CD4-positive, CD25-positive, alpha-beta regulatory T cell (primary cell): ENCODE results near the gene IL21. TPM values are rescaled to one million over a fixed set of nuclear protein-coding genes. Genes with fewer than 3 reads are reported as not detected.

ENCODE experiments used
- ATAC-seq, 2 donors: fragments of 150-1000 bp; cut with Tn5 transposase; one replicate each; pipeline ENCODE4 v1.10.0; 2021; ENCODE audit warnings: low read depth in 2 of 2, moderate number of reproducible peaks in 2 of 2, moderate library complexity in 1 of 2
- DNase-seq, 3 donors: peaks; one replicate each; pipeline versions ENCODE4 v3.0.0 to v3.0.0-alpha.2; 2012 to 2022; ENCODE audit warnings: mixed read lengths in 1 of 3
- H3K27ac ChIP-seq: one replicate; pipeline ENCODE4 v1.7.0; 2013; ENCODE audit warnings: mild to moderate bottlenecking, low read length; ENCODE audit not compliant: insufficient read depth, poor library complexity, severe bottlenecking
- H3K27me3 ChIP-seq: one replicate; pipeline ENCODE4 v1.7.0; 2013; ENCODE audit warnings: low read length; ENCODE audit not compliant: control insufficient read depth, insufficient read depth
- H3K36me3 ChIP-seq: one replicate; pipeline ENCODE4 v1.7.0; 2013; ENCODE audit warnings: mild to moderate bottlenecking, low read length, moderate library complexity; ENCODE audit not compliant: control insufficient read depth, insufficient read depth
- H3K4me1 ChIP-seq: 2 replicates; pipeline ENCODE4 v1.7.0; 2013; ENCODE audit warnings: mild to moderate bottlenecking, low read length; ENCODE audit not compliant: insufficient read depth, control insufficient read depth, poor library complexity, severe bottlenecking
- H3K4me3 ChIP-seq: one replicate; pipeline ENCODE4 v1.7.0; 2013; ENCODE audit warnings: low read depth, mild to moderate bottlenecking, low read length, moderate library complexity
- H3K9me3 ChIP-seq, 2 experiments: 1 replicate in 1 of 2; 2 replicates in 1 of 2; pipeline ENCODE4 v1.7.0; 2013; ENCODE audit warnings: low read length in 2 of 2, mild to moderate bottlenecking in 1 of 2, moderate library complexity in 1 of 2; ENCODE audit not compliant: control insufficient read depth in 2 of 2
- H3K27ac Mint-ChIP-seq, 3 donors: one replicate each; pipeline ENCODE4 v1.8.0; 2020 to 2022; ENCODE audit warnings: mild to moderate bottlenecking in 3 of 3, mixed read lengths in 3 of 3, moderate library complexity in 2 of 3
- H3K27me3 Mint-ChIP-seq: one replicate; pipeline ENCODE4 v1.8.0; 2022; ENCODE audit warnings: mild to moderate bottlenecking, mixed read lengths
- H3K36me3 Mint-ChIP-seq: one replicate; pipeline ENCODE4 v1.8.0; 2020; ENCODE audit warnings: mixed read lengths
- H3K4me1 Mint-ChIP-seq, 4 donors: one replicate each; pipeline ENCODE4 v1.8.0; 2020 to 2022; ENCODE audit warnings: mixed read lengths in 4 of 4, mild to moderate bottlenecking in 1 of 4
- H3K4me3 Mint-ChIP-seq, 4 donors: one replicate each; pipeline ENCODE4 v1.8.0; 2020 to 2022; ENCODE audit warnings: mild to moderate bottlenecking in 4 of 4, mixed read lengths in 4 of 4, moderate library complexity in 3 of 4
- H3K9me3 Mint-ChIP-seq, 7 donors: one replicate each; pipeline ENCODE4 v1.8.0; 2020 to 2022; ENCODE audit warnings: mixed read lengths in 7 of 7, mild to moderate bottlenecking in 3 of 7, moderate library complexity in 2 of 7
- polyA plus RNA-seq, 4 donors: library from polyadenylated mRNA; unstranded; fragments of 300-500 nt; fragmentation: Illumina TruSeq; gene quantifications; one replicate each; pipeline ENCODE4 v1.2.3, GENCODE V29; 2021
- total RNA-seq: library from RNA; stranded (reverse); gene quantifications from one replicate; pipeline ENCODE4 v1.2.3, GENCODE V29; 2022

Gene IL21
- total and polyA plus RNA-seq, 5 donors from 2014 or later, result 0.15 to 0.20 TPM; not detected in 3

- ATAC-seq (no peak), DNase-seq (no peak)
- H3K4me1 ChIP-seq, result no peaks in the 10 kb centered on the region
- no peaks in the 10 kb centered on the region for H3K36me3 ChIP-seq
- Mint-ChIP-seq H3K36me3 (no peaks in the 10 kb centered on the region), H3K9me3 (peaks cover 0 to 2% (median 0%) of the 10 kb centered on the region in 7 donors), H3K27ac (no peak overlapping the region), H3K27me3 (no peaks in the 10 kb centered on the region), H3K4me1 (no peaks in the 10 kb centered on the region), H3K4me3 (no peak overlapping the region)
- no peak overlapping the region for H3K27ac ChIP-seq
- H3K27me3 ChIP-seq, result no peaks in the 10 kb centered on the region
- H3K9me3 ChIP-seq, result no peaks in the 10 kb centered on the region
- H3K4me3 ChIP-seq, result no peak overlapping the region
Measured at GRCh38 chr4:122625156-122625555, 4.3 kb upstream of the IL21 start.

GRCh38 chr4:122624205-122624604 is 3.3 kb upstream of the IL21 start:
- no peak for DNase-seq
- H3K27ac Mint-ChIP-seq, result no peak overlapping the region
- peaks cover 0 to 2% (median 0%) of the 10 kb centered on the region in 7 donors for H3K9me3 Mint-ChIP-seq
- no peaks in the 10 kb centered on the region for H3K27me3 ChIP-seq
- no peaks in the 10 kb centered on the region for H3K4me1 ChIP-seq
- peaks cover 2% of the 10 kb centered on the region for H3K27me3 Mint-ChIP-seq
- H3K4me1 Mint-ChIP-seq, result peaks cover 0 to 2% (median 0%) of the 10 kb centered on the region in 4 donors
- no peaks in the 10 kb centered on the region for H3K36me3 ChIP-seq
- H3K27ac ChIP-seq, result no peak overlapping the region
- no peak overlapping the region for H3K4me3 ChIP-seq
- no peaks in the 10 kb centered on the region for H3K9me3 ChIP-seq
- no peaks in the 10 kb centered on the region for H3K36me3 Mint-ChIP-seq
- H3K4me3 Mint-ChIP-seq, result no peak overlapping the region
- ATAC-seq, result no peak

GRCh38 chr4:122623637-122624166 is 2.8 kb upstream of the IL21 start:
- Histone ChIP-seq H3K27ac (no peak overlapping the region), H3K4me3 (no peak overlapping the region), H3K36me3 (no peaks in the 10 kb centered on the region), H3K9me3 (no peaks in the 10 kb centered on the region), H3K27me3 (no peaks in the 10 kb centered on the region), H3K4me1 (no peaks in the 10 kb centered on the region)
- ATAC-seq (no peak), DNase-seq (no peak)
- no peak overlapping the region for H3K27ac Mint-ChIP-seq
- peaks cover 0 to 2% (median 0%) of the 10 kb centered on the region in 7 donors for H3K9me3 Mint-ChIP-seq
- H3K4me1 Mint-ChIP-seq, result peaks cover 0 to 5% (median 0%) of the 10 kb centered on the region in 4 donors
- no peaks in the 10 kb centered on the region for H3K36me3 Mint-ChIP-seq
- peaks cover 4% of the 10 kb centered on the region for H3K27me3 Mint-ChIP-seq
- H3K4me3 Mint-ChIP-seq, result peak overlapping the region in 1 of 4 donors; percentile 10

GRCh38 chr4:122622400-122622799 is 1.5 kb upstream of the IL21 start:
- Mint-ChIP-seq H3K27me3 (peaks cover 4% of the 10 kb centered on the region), H3K4me3 (no peak overlapping the region), H3K27ac (no peak overlapping the region), H3K4me1 (peaks cover 0 to 5% (median 1%) of the 10 kb centered on the region in 4 donors), H3K36me3 (no peaks in the 10 kb centered on the region), H3K9me3 (peaks cover 0 to 2% (median 0%) of the 10 kb centered on the region in 7 donors)
- Histone ChIP-seq H3K27ac (no peak overlapping the region), H3K9me3 (no peaks in the 10 kb centered on the region), H3K4me1 (no peaks in the 10 kb centered on the region), H3K36me3 (no peaks in the 10 kb centered on the region), H3K4me3 (no peak overlapping the region), H3K27me3 (no peaks in the 10 kb centered on the region)
- DNase-seq, result no peak
- ATAC-seq, result no peak

GRCh38 chr4:122619611-122620010 is 1.3 kb downstream of the IL21 start:
- peak overlapping the region; percentile 13 for H3K4me3 ChIP-seq
- DNase-seq, result no peak
- Mint-ChIP-seq H3K4me1 (peaks cover 0 to 5% (median 1%) of the 10 kb centered on the region in 4 donors), H3K36me3 (no peaks in the 10 kb centered on the region), H3K4me3 (no peak overlapping the region), H3K9me3 (peaks cover 0 to 2% (median 0%) of the 10 kb centered on the region in 7 donors), H3K27ac (no peak overlapping the region), H3K27me3 (peaks cover 4% of the 10 kb centered on the region)
- no peak overlapping the region for H3K27ac ChIP-seq
- no peaks in the 10 kb centered on the region for H3K36me3 ChIP-seq
- no peaks in the 10 kb centered on the region for H3K27me3 ChIP-seq
- no peaks in the 10 kb centered on the region for H3K4me1 ChIP-seq
- no peak for ATAC-seq
- no peaks in the 10 kb centered on the region for H3K9me3 ChIP-seq

- H3K9me3 Mint-ChIP-seq, result peaks cover 0 to 2% (median 0%) of the 10 kb centered on the region in 7 donors
- peaks cover 0 to 5% (median 1%) of the 10 kb centered on the region in 4 donors for H3K4me1 Mint-ChIP-seq
- H3K27ac ChIP-seq, result no peak overlapping the region
- H3K27ac Mint-ChIP-seq, result no peak overlapping the region
- H3K36me3 ChIP-seq, result no peaks in the 10 kb centered on the region
- H3K27me3 Mint-ChIP-seq, result peaks cover 4% of the 10 kb centered on the region
- no peaks in the 10 kb centered on the region for H3K4me1 ChIP-seq
- DNase-seq (no peak), ATAC-seq (no peak)
- no peaks in the 10 kb centered on the region for H3K9me3 ChIP-seq
- no peak overlapping the region for H3K4me3 Mint-ChIP-seq
- H3K4me3 ChIP-seq, result no peak overlapping the region
- no peaks in the 10 kb centered on the region for H3K27me3 ChIP-seq
- no peaks in the 10 kb centered on the region for H3K36me3 Mint-ChIP-seq
Measured at GRCh38 chr4:122617597-122618593, 3.0 kb downstream of the IL21 start.

GRCh38 chr4:122616915-122617596 is 3.8 kb downstream of the IL21 start:
- H3K4me3 Mint-ChIP-seq, result no peak overlapping the region
- no peak for ATAC-seq
- H3K36me3 Mint-ChIP-seq, result no peaks in the 10 kb centered on the region
- no peak overlapping the region for H3K27ac ChIP-seq
- no peaks in the 10 kb centered on the region for H3K9me3 ChIP-seq
- H3K36me3 ChIP-seq, result no peaks in the 10 kb centered on the region
- DNase-seq, result no peak
- no peak overlapping the region for H3K27ac Mint-ChIP-seq
- no peaks in the 10 kb centered on the region for H3K4me1 ChIP-seq
- H3K4me1 Mint-ChIP-seq, result peaks cover 0 to 5% (median 1%) of the 10 kb centered on the region in 4 donors
- H3K9me3 Mint-ChIP-seq, result peaks cover 0 to 2% (median 0%) of the 10 kb centered on the region in 7 donors
- H3K4me3 ChIP-seq, result no peak overlapping the region
- no peaks in the 10 kb centered on the region for H3K27me3 ChIP-seq
- peaks cover 4% of the 10 kb centered on the region for H3K27me3 Mint-ChIP-seq
